Measurements from ENCODE around the gene ATF3. TPM values are rescaled to one million over a fixed set of nuclear protein-coding genes. Genes with fewer than 3 reads are reported as not detected.

The ATF3 gene
- total and polyA plus RNA-seq, 4 experiments from 2014 or later = 0.09 to 3.1 (median 2.7) TPM; not detected in 1

DNA sequence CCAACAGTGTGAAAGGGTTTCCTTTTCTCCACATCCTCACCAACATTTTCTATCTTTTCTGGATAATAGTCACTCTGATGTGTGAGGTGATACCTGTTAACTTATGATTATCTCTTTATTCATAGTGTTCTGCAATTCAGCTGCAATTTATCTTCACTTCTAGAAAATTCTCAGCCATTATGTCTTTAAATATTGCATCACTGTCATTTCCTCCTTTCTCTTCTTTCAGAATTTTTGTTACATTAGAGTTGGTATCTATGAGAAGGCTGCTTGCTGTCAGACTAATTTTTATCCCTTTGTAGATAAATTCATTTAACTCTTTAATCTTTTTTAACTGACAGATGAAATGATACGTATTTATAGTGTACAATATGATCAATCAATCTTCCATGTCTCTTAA, 30.5 kb upstream of the ATF3 start:
- Histone ChIP-seq H3K4me3 (ENCODE audit: low read length in 2 of 2) (no peak overlapping the region), H3K27ac (ENCODE audit: low read depth, low read length) (no peak overlapping the region)
- CTCF ChIA-PET (ENCODE audit: partially characterized antibody) = interaction anchor here (0.8 kb wide), 1 partner anchor 11 kb away, joined by 3 read pairs; no protein-coding TSS in a partner anchor

DNA sequence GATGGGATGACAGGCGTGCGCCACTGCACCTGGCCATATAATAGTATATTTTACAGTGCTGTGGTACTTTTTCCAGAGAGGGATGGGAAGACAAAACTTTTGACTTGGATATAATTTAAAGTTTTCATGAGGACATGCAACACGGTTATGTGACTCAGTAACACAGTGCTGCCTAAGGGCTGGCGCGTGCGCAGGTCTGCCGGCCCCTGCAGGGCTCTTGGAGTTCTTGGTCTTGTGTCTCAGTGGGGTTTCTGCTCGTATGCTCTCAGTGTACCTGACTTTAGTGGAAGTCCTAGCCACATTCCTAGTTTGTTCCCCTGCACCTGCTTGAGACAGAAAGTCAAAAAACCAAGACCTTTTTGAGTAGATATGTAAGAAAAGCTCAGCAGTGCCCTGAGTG, 27.5 kb upstream of the ATF3 start:
- H3K36me3 ChIP-seq (ENCODE audit: insufficient read depth, low read length) = no peaks in the 10 kb centered on the region
- H3K27me3 ChIP-seq (ENCODE audit: insufficient read depth, low read length) = no peaks in the 10 kb centered on the region
- no peak overlapping the region for H3K27ac ChIP-seq (ENCODE audit: low read depth, low read length)
- Mint-ChIP-seq H3K4me1 (no peaks in the 10 kb centered on the region), H3K36me3 (no peaks in the 10 kb centered on the region), H3K27ac (no peak overlapping the region), H3K9me3 (no peaks in the 10 kb centered on the region), H3K4me3 (no peak overlapping the region), H3K27me3 (peaks cover 26 to 48% of the 10 kb centered on the region in 2 donors)
- POLR2A ChIA-PET (ENCODE audit: partially characterized antibody) = no interaction called here
- no peak for DNase-seq
- H3K4me3 ChIP-seq (ENCODE audit: low read length in 2 of 2) = no peak overlapping the region
- intact Hi-C loops (cut with micrococcal nuclease) = no loop called here
- CTCF ChIA-PET (ENCODE audit: partially characterized antibody) = no interaction called here
- no peaks in the 10 kb centered on the region for H3K4me1 ChIP-seq (ENCODE audit: insufficient read depth, low read length)
- H3K9me3 ChIP-seq (ENCODE audit: control insufficient read depth in 1 of 2, low read length in 2 of 2) = no peaks in the 10 kb centered on the region

More for the DNA sequence above, 30.5 kb upstream of the ATF3 start:
- Histone ChIP-seq H3K27me3 (ENCODE audit: insufficient read depth, low read length) (no peaks in the 10 kb centered on the region), H3K36me3 (ENCODE audit: insufficient read depth, low read length) (no peaks in the 10 kb centered on the region), H3K9me3 (ENCODE audit: control insufficient read depth in 1 of 2, low read length in 2 of 2) (no peaks in the 10 kb centered on the region), H3K4me1 (ENCODE audit: insufficient read depth, low read length) (no peaks in the 10 kb centered on the region)
- Mint-ChIP-seq H3K36me3 (no peaks in the 10 kb centered on the region), H3K4me3 (no peak overlapping the region), H3K4me1 (no peaks in the 10 kb centered on the region), H3K27me3 (peaks cover 14 to 24% of the 10 kb centered on the region in 2 donors), H3K27ac (no peak overlapping the region), H3K9me3 (no peaks in the 10 kb centered on the region)
- POLR2A ChIA-PET (ENCODE audit: partially characterized antibody) = no interaction called here
- intact Hi-C loops (cut with micrococcal nuclease) = no loop called here
- DNase-seq = no peak

DNA sequence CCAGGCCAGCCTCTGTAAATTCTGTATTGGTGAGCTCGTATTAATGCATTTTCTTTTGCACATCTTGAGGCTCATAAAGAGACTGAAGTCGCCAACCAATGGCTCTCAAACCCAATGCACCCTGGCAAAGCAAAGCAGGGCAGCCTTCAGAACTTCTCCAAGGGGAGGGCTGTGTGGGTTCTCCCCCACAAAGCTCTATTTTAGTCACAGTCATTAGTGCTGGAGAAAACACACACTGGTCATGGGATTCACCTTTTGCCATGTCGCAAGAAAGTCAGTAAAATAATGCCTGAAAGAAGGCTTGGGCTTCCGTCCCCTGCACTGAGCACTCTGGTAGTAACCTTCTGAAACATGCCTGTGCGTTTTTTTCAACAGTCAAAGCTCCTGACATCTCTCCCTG, 26.3 kb upstream of the ATF3 start:
- no peaks in the 10 kb centered on the region for H3K4me1 ChIP-seq (ENCODE audit: insufficient read depth, low read length)
- POLR2A ChIA-PET (ENCODE audit: partially characterized antibody) = no interaction called here
- CTCF ChIA-PET (ENCODE audit: partially characterized antibody) = no interaction called here
- no peak for DNase-seq
- Mint-ChIP-seq H3K36me3 (no peaks in the 10 kb centered on the region), H3K4me1 (no peaks in the 10 kb centered on the region), H3K27me3 (peaks cover 32 to 57% of the 10 kb centered on the region in 2 donors), H3K9me3 (no peaks in the 10 kb centered on the region), H3K27ac (no peak overlapping the region), H3K4me3 (no peak overlapping the region)
- no peaks in the 10 kb centered on the region for H3K27me3 ChIP-seq (ENCODE audit: insufficient read depth, low read length)
- intact Hi-C loops (cut with micrococcal nuclease) = no loop called here
- no peak overlapping the region for H3K4me3 ChIP-seq (ENCODE audit: low read length in 2 of 2)
- no peaks in the 10 kb centered on the region for H3K9me3 ChIP-seq (ENCODE audit: control insufficient read depth in 1 of 2, low read length in 2 of 2)
- no peak overlapping the region for H3K27ac ChIP-seq (ENCODE audit: low read depth, low read length)
- H3K36me3 ChIP-seq (ENCODE audit: insufficient read depth, low read length) = no peaks in the 10 kb centered on the region

DNA sequence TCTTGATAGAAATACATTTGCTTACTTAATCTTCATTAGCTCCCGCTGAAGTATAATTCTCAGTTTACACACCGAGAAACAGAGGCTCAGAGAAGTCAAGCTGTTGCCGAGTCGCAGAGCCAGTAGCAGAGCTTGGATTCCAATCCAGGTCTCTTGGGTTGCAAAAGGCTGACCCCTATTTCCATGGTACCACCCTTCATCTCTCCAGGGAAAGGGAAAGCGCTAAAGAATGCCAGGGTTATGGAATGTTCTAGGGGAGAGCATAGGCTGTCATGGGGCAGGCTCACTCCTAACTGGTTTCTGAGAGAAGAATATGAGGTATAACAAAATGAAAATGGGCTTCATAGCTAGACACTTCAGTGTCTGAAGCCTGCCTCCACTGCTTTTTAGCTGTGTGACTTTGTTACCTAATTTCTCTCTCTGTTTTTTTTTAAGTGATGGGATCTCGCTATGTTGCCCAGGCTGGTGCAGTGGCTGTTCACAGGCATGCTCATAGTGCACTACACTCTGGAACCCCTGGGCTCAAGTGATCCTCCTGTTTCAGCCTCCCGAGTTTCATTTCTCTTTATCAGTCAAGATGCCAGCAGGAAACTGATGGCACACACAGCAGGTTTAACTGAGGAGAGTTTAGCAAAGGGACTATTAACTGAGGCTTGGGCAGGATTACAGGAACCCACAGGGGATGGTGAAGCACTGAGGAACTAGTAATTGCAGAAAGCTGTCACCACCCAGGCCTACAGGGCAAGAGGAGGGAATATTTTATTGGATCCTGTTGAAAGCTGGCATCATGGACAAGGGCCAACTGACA, 25.5 kb upstream of the ATF3 start:
- intact Hi-C loops (cut with micrococcal nuclease) = no loop called here
- ChIA-PET POLR2A (ENCODE audit: partially characterized antibody) (no interaction called here), CTCF (ENCODE audit: partially characterized antibody) (no interaction called here)
- Histone ChIP-seq H3K4me3 (ENCODE audit: low read length in 2 of 2) (no peak overlapping the region), H3K9me3 (ENCODE audit: control insufficient read depth in 1 of 2, low read length in 2 of 2) (no peaks in the 10 kb centered on the region), H3K27me3 (ENCODE audit: insufficient read depth, low read length) (peaks cover 5% of the 10 kb centered on the region), H3K36me3 (ENCODE audit: insufficient read depth, low read length) (no peaks in the 10 kb centered on the region), H3K4me1 (ENCODE audit: insufficient read depth, low read length) (no peaks in the 10 kb centered on the region), H3K27ac (ENCODE audit: low read depth, low read length) (no peak overlapping the region)
- Mint-ChIP-seq H3K4me3 (no peak overlapping the region), H3K36me3 (no peaks in the 10 kb centered on the region), H3K27ac (no peak overlapping the region), H3K27me3 (peaks cover 33 to 56% of the 10 kb centered on the region in 2 donors), H3K9me3 (no peaks in the 10 kb centered on the region), H3K4me1 (no peaks in the 10 kb centered on the region)
- DNase-seq = no peak

DNA sequence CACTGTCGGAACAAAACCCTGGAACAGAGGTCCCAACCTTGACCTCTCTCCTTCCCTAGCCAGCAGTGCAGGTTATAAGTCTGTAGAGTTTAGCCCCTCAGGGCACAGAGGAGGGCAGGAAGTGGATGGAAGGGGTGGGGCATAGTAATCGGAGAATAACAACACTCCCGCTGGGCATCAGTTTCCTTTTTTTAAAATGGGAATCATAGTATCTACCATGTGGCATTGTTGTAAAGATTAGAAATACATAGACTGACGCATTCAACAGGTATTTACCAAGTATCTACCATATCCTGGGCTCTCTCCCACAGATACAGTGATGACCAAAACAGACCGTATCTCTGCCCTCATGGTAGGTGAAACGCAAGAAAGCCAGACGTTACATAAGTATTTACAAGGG, 24.9 kb upstream of the ATF3 start:
- Histone ChIP-seq H3K4me1 (ENCODE audit: insufficient read depth, low read length) (no peaks in the 10 kb centered on the region), H3K4me3 (ENCODE audit: low read length in 2 of 2) (no peak overlapping the region), H3K36me3 (ENCODE audit: insufficient read depth, low read length) (no peaks in the 10 kb centered on the region), H3K27ac (ENCODE audit: low read depth, low read length) (no peak overlapping the region), H3K9me3 (ENCODE audit: control insufficient read depth in 1 of 2, low read length in 2 of 2) (no peaks in the 10 kb centered on the region), H3K27me3 (ENCODE audit: insufficient read depth, low read length) (peaks cover 5% of the 10 kb centered on the region)
- no peaks in the 10 kb centered on the region for H3K4me1 Mint-ChIP-seq
- no peak for DNase-seq
- intact Hi-C loops (cut with micrococcal nuclease) = no loop called here
- no peaks in the 10 kb centered on the region for H3K36me3 Mint-ChIP-seq
- ChIA-PET CTCF (ENCODE audit: partially characterized antibody) (interaction anchor here (1.5 kb wide), 1 partner anchor 13 kb away, joined by 3 read pairs; no protein-coding TSS in a partner anchor), POLR2A (ENCODE audit: partially characterized antibody) (no interaction called here)
- H3K9me3 Mint-ChIP-seq = no peaks in the 10 kb centered on the region
- H3K27me3 Mint-ChIP-seq = peaks cover 33 to 52% of the 10 kb centered on the region in 2 donors
- H3K27ac Mint-ChIP-seq = no peak overlapping the region
- H3K4me3 Mint-ChIP-seq = no peak overlapping the region

DNA sequence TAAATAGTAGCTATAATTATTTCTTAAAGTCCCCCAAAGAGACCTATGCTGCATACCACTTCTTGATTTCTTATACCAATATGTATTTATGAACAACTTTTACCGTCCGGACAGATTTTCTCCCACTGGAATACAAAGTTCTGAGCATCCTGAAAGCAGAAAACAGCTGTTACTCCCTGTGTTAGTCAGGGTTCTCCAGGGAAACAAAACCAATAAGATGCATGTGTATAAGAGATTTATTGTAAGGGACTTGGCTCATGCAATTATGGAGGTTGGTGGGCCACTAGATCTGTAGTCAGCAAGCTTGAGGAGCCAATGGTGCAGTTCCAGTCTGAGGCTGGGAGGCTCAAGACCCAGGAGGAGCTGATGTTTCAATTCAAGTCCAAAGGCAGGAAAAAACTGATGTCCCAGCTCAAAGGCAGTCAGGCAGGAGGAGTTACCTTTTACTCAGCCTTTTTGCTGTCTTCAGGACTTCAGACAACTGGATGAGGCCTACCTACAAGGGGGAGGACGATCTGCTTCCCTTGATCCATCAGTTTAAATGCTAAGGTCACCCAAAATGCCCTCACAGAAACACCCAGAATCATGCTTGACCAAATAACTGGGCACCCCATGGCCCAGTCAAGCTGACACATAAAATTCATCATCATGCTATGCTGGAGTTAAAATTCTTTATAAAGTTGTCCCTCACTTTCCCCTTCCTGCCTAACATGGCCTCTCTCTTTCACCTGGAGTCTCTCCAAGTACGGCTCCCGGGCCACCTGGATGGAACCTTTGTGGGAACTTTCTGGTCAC, 24.3 kb upstream of the ATF3 start:
- Mint-ChIP-seq H3K27me3 (peaks cover 32 to 54% of the 10 kb centered on the region in 2 donors), H3K4me3 (no peak overlapping the region), H3K9me3 (peaks cover 0 to 2% (median 0%) of the 10 kb centered on the region in 8 donors), H3K36me3 (no peaks in the 10 kb centered on the region), H3K27ac (no peak overlapping the region), H3K4me1 (no peaks in the 10 kb centered on the region)
- H3K4me1 ChIP-seq (ENCODE audit: insufficient read depth, low read length) = no peaks in the 10 kb centered on the region
- intact Hi-C loops (cut with micrococcal nuclease) = no loop called here
- H3K27ac ChIP-seq (ENCODE audit: low read depth, low read length) = no peak overlapping the region
- H3K27me3 ChIP-seq (ENCODE audit: insufficient read depth, low read length) = peaks cover 5% of the 10 kb centered on the region
- ChIA-PET POLR2A (ENCODE audit: partially characterized antibody) (no interaction called here), CTCF (ENCODE audit: partially characterized antibody) (interaction anchor here (1.5 kb wide), 1 partner anchor 12 kb away, joined by 3 read pairs; no protein-coding TSS in a partner anchor)
- no peak overlapping the region for H3K4me3 ChIP-seq (ENCODE audit: low read length in 2 of 2)
- H3K9me3 ChIP-seq (ENCODE audit: control insufficient read depth in 1 of 2, low read length in 2 of 2) = no peaks in the 10 kb centered on the region
- H3K36me3 ChIP-seq (ENCODE audit: insufficient read depth, low read length) = no peaks in the 10 kb centered on the region
- no peak for DNase-seq

DNA sequence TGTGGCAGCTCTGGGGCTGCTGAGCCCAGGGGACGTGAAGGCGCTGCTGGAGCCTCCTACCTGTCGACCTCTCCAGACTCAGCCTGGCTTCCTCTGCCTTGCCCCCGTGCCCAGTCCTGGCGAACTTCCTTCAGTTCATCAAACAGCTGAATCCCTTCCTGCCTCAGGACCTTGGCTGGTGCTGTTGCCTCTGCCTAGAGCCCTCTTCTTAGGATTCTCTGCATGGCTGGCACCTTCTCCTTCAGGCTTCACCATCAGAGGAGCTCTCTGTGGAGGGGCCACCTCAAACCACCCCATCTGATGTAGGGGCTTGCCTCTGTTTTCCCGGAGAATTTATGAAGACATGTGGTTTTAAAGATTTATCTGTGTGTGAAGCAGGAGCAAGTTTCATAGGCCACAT, 23.4 kb upstream of the ATF3 start:
- Histone ChIP-seq H3K36me3 (ENCODE audit: insufficient read depth, low read length) (no peaks in the 10 kb centered on the region), H3K9me3 (ENCODE audit: control insufficient read depth in 1 of 2, low read length in 2 of 2) (no peaks in the 10 kb centered on the region), H3K27ac (ENCODE audit: low read depth, low read length) (no peak overlapping the region), H3K4me3 (ENCODE audit: low read length in 2 of 2) (no peak overlapping the region), H3K4me1 (ENCODE audit: insufficient read depth, low read length) (no peaks in the 10 kb centered on the region), H3K27me3 (ENCODE audit: insufficient read depth, low read length) (peaks cover 5% of the 10 kb centered on the region)
- no peak for DNase-seq
- intact Hi-C loops (cut with micrococcal nuclease) = no loop called here
- Mint-ChIP-seq H3K4me3 (no peak overlapping the region), H3K4me1 (no peaks in the 10 kb centered on the region), H3K36me3 (no peaks in the 10 kb centered on the region), H3K27ac (no peak overlapping the region), H3K27me3 (peaks cover 32 to 55% of the 10 kb centered on the region in 2 donors), H3K9me3 (peaks cover 0 to 2% (median 0%) of the 10 kb centered on the region in 8 donors)
- POLR2A ChIA-PET (ENCODE audit: partially characterized antibody) = no interaction called here
- CTCF ChIA-PET (ENCODE audit: partially characterized antibody) = interaction anchor here (1.5 kb wide), 1 partner anchor 11 kb away, joined by 3 read pairs; no protein-coding TSS in a partner anchor

Measured in CD4-positive, alpha-beta memory T cell (primary cell).